ENCODE measurements around the gene GALNT2.

The GALNT2 gene

DNA sequence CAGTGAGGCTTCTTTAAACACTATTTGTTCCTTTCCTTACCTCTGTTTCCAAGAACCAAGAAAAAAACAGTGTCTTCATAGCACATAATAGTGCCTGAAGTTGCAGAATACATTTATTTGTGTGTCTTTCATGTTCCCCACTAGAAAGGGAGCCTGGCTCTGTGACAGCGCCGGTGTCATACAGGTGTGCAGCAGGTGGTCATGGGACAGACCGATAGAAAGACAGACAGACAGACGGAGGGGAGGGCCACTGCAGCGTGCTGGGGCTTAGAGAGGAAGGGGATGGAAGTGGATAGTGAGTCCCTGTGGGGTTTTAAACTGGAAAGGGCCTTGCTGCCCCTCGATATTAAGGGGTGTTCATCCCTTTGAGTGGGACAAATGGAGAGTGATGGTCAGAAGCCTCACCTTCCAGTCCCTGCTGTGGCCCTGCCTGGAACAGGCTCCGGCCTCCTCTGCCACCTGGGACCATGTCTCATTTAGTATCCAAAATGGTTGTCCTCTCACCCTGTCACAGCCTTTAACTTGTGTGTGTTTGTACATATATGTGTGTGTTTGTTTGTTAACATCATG lies 206.2 kb downstream of the GALNT2 start:
- TF ChIP-seq POLR2A (IDR thresholded peaks at IDR 0.05; ENCODE audit: low read depth, low read length), result no peak
- no peak for FAIRE-seq
- no peak for DNase-seq (ENCODE audit: insufficient read length, low spot score)

DNA sequence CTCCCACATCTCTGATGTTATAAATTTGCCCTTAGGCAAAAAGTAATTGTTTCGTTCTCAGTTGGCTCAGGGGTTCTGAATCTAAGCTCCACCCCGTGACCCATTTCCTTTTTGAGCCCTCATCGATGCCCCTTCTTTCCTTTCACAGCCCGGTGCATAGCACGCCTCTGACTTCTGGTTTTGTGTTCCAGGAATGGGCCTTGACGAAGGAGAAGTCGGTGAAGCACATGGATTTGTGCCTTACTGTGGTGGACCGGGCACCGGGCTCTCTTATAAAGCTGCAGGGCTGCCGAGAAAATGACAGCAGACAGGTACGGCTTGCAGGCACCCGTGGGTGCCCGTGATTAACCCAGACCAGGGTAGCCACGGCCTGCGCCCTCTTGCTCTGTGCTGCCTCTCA lies 207.2 kb downstream of the GALNT2 start:
- FAIRE-seq (no peak), DNase-seq (ENCODE audit: insufficient read length, low spot score) (no peak)
- TF ChIP-seq POLR2A (IDR thresholded peaks at IDR 0.05; ENCODE audit: low read depth, low read length), result no peak

DNA sequence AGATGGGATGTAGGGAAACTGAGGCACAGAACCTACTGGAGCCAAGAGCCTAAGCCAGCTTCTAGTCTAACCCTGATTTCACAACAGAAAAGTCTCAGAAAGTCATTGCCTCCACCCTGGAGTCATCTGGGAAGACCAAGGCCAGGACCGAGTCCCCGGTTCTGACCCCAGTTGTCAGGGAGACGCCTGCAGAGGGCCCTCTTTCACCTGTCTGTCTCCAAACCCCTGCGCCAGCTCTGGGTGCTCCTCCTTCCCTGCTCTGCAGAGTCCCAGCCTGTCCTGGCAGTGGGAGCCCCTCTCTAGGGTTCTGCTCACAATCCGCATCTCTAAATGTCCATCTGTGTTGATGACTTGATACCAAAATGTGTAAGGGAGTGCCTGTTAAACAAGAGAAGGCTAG lies 209.4 kb downstream of the GALNT2 start:
- TF ChIP-seq POLR2A (IDR thresholded peaks at IDR 0.05; ENCODE audit: low read depth, low read length), result no peak
- no peak for DNase-seq (ENCODE audit: insufficient read length, low spot score)
- FAIRE-seq, result no peak

DNA sequence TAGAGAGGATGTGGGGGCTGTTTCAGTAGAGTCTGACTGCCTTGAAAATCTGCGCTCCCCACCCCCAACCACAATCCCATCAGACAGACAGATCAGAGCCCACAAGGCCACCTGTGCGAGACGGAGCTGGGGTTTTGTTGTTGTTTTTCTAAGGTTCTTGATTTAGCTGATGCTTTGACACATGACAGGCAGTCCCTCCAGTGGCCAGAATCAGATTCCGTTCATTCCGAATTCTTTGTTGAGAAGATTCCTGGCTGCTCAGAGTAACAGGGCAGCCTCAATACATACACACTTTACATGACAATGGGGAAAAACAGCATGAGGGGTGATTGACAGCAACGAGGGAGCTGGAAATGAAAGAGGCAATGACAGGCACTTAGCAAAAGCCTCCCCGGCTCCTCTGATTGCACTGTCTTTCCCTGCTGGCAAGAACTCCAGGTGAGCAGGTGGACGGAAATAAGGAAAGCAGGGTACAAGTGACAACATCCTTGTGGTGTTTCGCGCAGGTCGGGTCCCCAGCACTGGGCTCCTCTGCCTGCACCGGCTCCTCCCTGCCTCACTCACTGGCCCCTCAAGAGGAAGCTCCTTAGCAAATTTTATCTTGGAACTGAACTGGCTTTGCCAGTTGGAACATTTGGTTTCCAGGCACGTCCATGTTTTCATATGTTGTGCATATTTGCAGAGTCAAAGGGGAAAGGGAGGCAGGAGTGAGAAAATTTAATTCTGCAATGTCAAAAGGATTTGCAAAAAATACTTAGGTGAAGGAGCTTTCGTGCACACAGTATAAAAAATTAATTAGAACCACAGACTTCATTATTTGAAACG lies 210.4 kb downstream of the GALNT2 start:
- FAIRE-seq (no peak), DNase-seq (ENCODE audit: insufficient read length, low spot score) (no peak)
- TF ChIP-seq POLR2A (IDR thresholded peaks at IDR 0.05; ENCODE audit: low read depth, low read length), result no peak

DNA sequence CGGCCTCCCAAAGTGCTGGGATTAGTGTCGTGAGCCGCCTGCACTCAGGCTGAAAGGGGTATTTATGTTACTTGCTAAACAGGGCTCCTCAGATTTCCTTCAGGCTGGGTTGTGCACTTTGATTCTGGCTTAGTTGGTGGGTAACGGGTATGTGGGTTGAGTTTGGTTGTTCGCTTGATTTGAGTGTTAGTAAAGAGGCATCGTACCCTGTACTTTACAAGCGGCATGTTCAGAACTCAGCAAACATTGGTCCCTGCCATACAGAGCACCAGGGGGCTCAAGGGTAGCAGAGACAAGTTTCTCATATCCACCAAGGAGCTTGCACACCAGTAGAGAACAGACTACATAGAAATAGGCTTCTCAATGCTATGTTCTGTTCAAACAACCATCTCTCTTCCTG lies 211.3 kb downstream of the GALNT2 start:
- TF ChIP-seq POLR2A (IDR thresholded peaks at IDR 0.05; ENCODE audit: low read depth, low read length), result no peak
- FAIRE-seq (no peak), DNase-seq (ENCODE audit: insufficient read length, low spot score) (no peak)

DNA sequence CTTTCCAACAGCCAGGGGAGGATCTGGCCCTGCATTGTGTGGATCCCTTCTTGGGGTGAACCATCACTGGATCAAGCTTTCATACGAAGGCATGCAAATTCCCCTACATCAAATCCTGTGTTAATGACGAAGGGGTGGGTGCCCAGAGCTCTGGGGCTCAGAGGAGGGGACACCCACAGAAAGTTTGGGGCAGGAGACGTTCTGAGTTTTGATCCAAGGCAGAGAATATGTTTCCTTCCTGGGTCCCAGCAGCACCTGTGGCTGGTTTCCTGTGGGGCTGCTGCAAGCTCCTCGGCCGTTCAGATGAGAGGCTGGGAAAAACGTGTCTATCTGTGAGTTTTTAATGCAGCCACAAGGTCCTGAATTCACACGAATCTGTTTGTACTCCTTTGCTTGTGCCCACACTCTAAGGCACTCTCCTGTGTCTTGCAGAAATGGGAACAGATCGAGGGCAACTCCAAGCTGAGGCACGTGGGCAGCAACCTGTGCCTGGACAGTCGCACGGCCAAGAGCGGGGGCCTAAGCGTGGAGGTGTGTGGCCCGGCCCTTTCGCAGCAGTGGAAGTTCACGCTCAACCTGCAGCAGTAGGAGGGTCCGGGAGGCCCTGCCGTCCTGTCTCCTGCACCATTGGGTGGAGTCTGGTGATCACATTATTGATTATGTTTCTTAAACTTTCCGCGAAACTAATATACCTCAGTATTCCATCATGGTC lies 212.0 kb downstream of the GALNT2 start:
- no peak for DNase-seq (ENCODE audit: insufficient read length, low spot score)
- no peak for TF ChIP-seq POLR2A (IDR thresholded peaks at IDR 0.05; ENCODE audit: low read depth, low read length)
- no peak for FAIRE-seq

DNA sequence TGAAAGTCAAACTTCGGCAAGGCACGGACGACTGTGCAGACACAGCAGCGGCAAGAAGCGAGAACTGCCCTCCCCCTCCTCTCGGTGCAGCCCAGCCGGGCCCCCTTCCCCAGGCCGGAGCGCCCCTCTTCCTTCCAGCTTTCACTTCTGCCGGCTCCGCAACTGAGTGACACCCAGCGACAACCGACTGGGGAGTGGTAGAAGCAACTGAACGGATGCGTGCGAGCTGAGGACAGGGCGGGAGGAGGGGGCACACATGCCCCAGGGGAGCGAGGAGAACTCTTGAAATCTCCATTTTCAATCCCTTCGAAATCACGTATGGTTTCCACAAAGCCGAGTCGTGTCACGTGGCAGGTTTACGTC lies 212.5 kb downstream of the GALNT2 start:
- DNase-seq (ENCODE audit: insufficient read length, low spot score), result no peak
- no peak for TF ChIP-seq POLR2A (IDR thresholded peaks at IDR 0.05; ENCODE audit: low read depth, low read length)

DNA sequence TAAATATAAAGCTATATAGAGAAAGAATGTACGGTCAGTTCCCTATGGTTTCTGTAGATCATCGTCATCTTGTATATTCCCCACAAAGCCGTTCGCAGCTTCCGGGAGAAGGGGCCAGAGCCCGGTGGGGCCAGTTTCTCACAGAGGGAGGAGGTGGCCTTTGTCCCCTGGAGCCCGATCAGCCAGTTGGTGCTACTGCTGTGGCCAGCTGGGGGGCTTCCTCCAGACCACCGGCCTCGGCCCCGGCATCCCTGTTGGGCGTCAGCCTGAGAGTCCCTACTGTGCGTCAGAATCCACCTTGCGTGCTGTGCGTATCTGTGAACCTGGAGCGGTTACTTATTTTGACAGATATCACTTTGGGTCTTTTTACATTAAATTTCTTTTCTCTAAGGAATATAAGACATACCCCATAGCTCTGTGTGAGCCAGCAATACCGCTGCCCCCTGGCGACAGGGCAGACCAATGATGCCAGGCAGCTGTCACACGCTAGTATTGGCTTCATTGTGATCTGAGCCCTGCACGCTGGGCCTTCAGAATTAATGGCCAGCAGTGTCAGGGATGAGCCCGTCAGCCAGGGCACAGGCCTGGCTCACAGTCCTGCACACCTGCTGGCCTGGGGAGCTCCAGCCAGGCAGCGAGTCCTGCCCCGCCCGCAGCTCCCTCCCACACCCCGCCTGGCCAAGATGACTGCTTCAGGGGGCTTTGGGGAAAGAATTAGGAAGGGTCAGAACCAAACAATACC lies 213.2 kb downstream of the GALNT2 start:
- TF ChIP-seq POLR2A (IDR thresholded peaks at IDR 0.05; ENCODE audit: low read depth, low read length), result no peak
- DNase-seq (ENCODE audit: insufficient read length, low spot score) (no peak), FAIRE-seq (no peak)

More for the DNA sequence above, 212.5 kb downstream of the GALNT2 start:
- no peak for FAIRE-seq

DNA sequence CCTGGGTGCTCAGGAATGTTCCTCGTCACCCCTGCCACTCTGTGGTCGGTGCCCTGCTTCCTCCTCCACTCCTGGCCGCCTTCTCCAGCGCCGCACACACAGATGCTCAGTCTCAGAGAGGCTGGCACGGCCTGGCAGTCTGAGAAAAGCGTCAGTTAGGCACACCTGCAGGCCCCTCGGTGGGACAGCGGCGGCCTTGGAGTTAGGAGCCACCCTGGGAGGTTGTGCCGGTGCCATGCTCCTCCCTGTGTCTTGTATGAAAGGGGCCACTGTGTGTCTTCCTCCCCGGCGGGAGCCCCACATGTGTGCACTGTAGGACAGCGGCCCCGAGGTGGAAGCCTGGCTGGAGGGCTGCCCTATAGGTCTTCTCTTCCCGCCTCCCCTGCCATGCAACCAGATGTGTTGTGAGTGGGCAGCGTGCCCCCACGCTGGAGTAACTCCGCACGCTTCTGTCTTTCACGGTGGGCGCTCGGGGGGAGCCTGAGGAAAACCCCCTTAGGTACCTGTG lies 213.9 kb downstream of the GALNT2 start:
- DNase-seq (ENCODE audit: insufficient read length, low spot score) (no peak), FAIRE-seq (no peak)
- TF ChIP-seq POLR2A (IDR thresholded peaks at IDR 0.05; ENCODE audit: low read depth, low read length), result no peak

DNA sequence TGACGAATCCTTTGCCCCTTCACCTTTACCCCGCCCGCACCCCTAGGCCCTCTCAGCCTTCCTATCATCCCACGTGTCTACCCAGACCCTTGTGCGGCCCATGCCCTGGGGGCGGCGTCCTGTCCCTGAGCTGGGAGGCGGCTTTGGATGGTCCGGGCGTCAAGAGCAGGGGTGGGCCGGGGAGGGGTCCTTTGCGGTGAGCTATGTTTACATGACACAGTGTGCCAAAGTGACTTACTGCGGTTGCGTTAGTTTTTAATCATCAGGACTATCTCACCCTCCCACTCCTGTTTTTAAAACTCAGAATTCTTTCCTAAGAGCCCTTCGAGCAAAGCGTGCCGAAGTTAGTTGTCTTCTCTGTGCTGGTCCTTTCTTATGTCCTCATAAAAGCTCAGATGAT lies 214.5 kb downstream of the GALNT2 start:
- FAIRE-seq (no peak), DNase-seq (ENCODE audit: insufficient read length, low spot score) (no peak)
- TF ChIP-seq POLR2A (IDR thresholded peaks at IDR 0.05; ENCODE audit: low read depth, low read length), result no peak

DNA sequence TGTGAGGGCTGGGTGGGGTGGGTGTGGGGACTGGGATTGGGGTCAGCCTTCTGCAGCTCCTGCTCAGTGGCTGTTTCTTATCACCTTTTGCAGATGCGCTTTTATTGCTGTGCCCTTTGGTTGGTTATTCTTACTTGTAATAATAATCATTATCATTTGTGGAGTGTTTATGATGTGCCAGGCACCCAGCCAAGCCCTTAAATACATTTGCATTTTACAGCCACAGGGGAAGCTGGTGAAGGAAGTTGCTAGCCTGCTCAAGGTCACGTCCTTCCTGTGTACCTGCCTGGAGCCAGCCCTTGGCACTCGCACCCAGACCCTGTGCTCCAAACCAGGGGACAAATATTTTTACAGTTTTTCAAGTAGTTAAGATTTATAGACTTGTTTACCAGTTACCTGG lies 215.1 kb downstream of the GALNT2 start:
- no peak for DNase-seq (ENCODE audit: insufficient read length, low spot score)
- no peak for TF ChIP-seq POLR2A (IDR thresholded peaks at IDR 0.05; ENCODE audit: low read depth, low read length)
- no peak for FAIRE-seq

DNA sequence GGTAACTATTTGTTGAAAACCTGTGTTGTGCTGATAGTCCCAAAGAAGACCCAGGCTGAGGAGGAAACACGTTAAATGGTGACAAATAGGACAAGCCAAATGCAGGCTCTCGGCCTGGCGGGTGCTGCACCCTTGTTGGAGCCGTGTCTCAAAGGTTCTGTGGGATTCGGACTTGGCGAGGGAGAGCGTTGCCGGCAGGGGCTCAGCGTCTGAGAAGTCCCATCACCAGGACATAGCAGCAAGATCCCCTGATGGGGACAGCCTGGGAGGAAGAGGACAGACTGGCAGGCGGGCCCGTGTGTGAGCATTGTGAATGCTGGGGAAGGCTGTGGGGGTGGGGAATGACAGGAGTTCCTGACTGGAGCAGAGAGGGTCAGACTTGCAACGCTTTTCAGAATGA lies 216.6 kb downstream of the GALNT2 start:
- FAIRE-seq, result no peak
- TF ChIP-seq POLR2A (IDR thresholded peaks at IDR 0.05; ENCODE audit: low read depth, low read length), result no peak

DNA sequence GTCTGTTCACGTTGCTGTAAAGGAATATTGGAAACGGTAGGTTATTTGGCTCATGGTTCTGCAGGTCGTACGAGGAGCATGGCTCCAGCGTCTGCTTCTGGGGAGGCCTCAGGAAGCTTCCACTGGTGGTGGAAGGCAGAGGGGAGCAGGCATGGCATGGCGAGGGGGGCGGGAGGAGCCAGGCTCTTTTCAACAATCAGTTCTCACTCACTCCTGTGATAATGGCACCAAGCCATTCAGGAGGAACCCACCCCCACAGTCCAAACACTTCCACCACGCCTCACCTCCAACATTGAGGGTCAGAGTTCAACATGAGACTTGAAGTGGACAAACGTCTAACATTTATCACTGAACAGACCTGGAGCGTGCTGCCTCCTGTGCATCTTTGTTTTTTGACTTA lies 217.9 kb downstream of the GALNT2 start:
- FAIRE-seq (no peak), DNase-seq (ENCODE audit: insufficient read length, low spot score) (no peak)

More for the DNA sequence above, 216.6 kb downstream of the GALNT2 start:
- no peak for DNase-seq (ENCODE audit: insufficient read length, low spot score)

DNA sequence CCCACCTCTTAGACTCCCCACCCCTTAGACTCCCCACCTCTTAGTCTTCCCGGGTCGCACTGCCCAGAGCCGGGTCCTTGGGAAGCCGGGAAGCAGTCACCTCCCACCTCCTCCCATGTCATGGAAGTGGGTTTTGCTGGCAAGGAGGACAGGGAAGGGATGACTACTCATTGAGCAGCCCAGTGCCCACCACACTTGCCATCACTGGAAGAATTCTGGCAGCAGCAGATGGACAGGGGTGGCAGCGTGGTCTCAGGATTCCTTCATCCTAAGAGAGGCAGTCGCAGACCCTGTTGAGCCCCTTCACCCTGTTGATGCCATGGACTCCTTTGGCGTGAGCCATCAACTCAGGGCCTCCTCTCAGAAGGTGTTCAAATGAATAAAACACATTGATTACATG lies 218.3 kb downstream of the GALNT2 start:
- no peak for TF ChIP-seq POLR2A (IDR thresholded peaks at IDR 0.05; ENCODE audit: low read depth, low read length)
- no peak for DNase-seq (ENCODE audit: insufficient read length, low spot score)
- FAIRE-seq, result no peak

More for the DNA sequence above, 217.9 kb downstream of the GALNT2 start:
- no peak for TF ChIP-seq POLR2A (IDR thresholded peaks at IDR 0.05; ENCODE audit: low read depth, low read length)
